ENCODE measurements around the gene GVQW3. TPM values are rescaled to one million over a fixed set of nuclear protein-coding genes. Genes with fewer than 3 reads are reported as not detected.

The GVQW3 gene
- total and polyA plus RNA-seq, 2 of the 13 experiments (the other 11 are each of a cell fraction or from before 2014, with no cell fraction given), result 5.0 to 5.6 TPM

GRCh38 chr11:76406359-76406758 lies 25.2 kb downstream of the GVQW3 start:
- Histone ChIP-seq H3K27ac (ENCODE audit: extremely low read length, insufficient read depth, low read length) (no peak overlapping the region), H3K9ac (ENCODE audit: insufficient read depth, low read depth, low read length) (no peak overlapping the region), H3K27me3 (ENCODE audit: control insufficient read depth in 1 of 2, insufficient read depth in 2 of 2, low read length in 2 of 2) (no peaks in the 10 kb centered on the region), H4K20me1 (ENCODE audit: insufficient read depth, low read length) (no peaks in the 10 kb centered on the region), H3K4me1 (ENCODE audit: insufficient read depth, low read length) (no peaks in the 10 kb centered on the region), H3K79me2 (ENCODE audit: insufficient read depth, low read length) (no peaks in the 10 kb centered on the region), H2AFZ (ENCODE audit: low read length) (no peak overlapping the region), H3K9me3 (ENCODE audit: low read length) (no peaks in the 10 kb centered on the region), H3K4me2 (ENCODE audit: low read depth, low read length) (no peak overlapping the region), H3K4me3 (replicated peaks in 1 of 3; ENCODE audit: insufficient read depth in 1 of 3, low read depth in 2 of 3, low read length in 3 of 3) (no peak overlapping the region), H3K36me3 (replicated peaks in 1 of 2; ENCODE audit: control insufficient read depth in 1 of 2, insufficient read depth in 2 of 2, low read length in 2 of 2) (no peaks in the 10 kb centered on the region)
- no peak for TF ChIP-seq MAFK (conservative IDR thresholded peaks at IDR 0.05 in 1 of 2, IDR thresholded peaks at IDR 0.05 in 1 of 2; ENCODE audit: low read length in 2 of 2)
- no peak for TF ChIP-seq NCOA1 (CRISPR knock-in tag; IDR thresholded peaks at IDR 0.05)
- 81% methylated on average over 4 of the region's 4 CpGs for WGBS (ENCODE audit: low lambda C conversion rate)
- POLR2A ChIA-PET, result no interaction called here
- FAIRE-seq, result no peak
- in situ Hi-C loops (cut with HindIII; ENCODE audit: extremely low pct_ligation_motif_present, low pct_unique_long_range_greater_than_20kb) (no loop called here), intact Hi-C loops (cut with micrococcal nuclease; ENCODE audit: unreplicated experiment) (no loop called here)
- no peak for ATAC-seq
- no peak for DNase-seq (ENCODE audit: low spot score)
- CTCF ChIA-PET (ENCODE audit: low intra/inter-chr PET ratio, low total read pairs), result no interaction called here
- no TSS peak for BruUV-seq (replicated peaks)

DNA sequence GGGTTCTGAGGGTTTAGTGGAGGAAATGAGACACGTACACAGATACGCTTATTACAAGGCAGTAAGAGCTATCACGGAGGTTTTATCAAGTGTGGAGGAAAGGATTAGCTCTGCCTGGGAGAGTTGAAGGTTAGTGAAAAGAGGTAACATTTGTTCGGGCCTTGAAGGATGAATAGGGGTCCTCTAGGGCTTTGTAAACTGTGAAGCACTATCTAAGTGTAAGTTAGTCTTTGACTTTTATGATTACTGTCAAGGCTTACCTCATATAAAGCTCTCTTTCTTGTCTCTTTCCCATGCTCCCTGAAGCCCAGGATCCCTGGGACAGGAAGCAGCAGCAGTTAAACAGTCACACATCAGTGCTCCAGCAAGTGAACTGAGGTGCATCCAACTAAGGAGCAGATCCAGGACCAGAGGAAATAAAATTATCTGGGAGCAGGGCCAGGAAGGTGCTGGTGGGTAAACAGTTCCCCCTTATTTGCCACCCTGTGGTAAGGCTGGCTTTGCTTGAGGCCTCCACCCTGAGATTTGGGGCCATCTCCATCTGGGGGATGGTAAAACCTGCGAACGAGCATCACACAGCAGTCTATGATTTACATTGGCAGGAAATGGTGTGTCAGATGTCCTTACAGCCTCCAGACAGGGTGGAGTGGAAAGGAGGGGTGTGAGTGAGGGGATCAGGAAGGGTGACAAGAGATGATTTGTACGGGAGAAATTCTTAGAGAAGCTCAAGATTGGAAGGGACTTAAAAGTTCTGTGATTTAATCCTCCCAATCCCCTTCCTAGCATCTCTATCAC lies 27.2 kb downstream of the GVQW3 start:
- Histone ChIP-seq H3K9me3 (ENCODE audit: low read length) (no peaks in the 10 kb centered on the region), H3K4me3 (replicated peaks in 1 of 3; ENCODE audit: insufficient read depth in 1 of 3, low read depth in 2 of 3, low read length in 3 of 3) (no peak overlapping the region), H3K4me2 (ENCODE audit: low read depth, low read length) (no peak overlapping the region), H3K79me2 (ENCODE audit: insufficient read depth, low read length) (no peaks in the 10 kb centered on the region), H4K20me1 (ENCODE audit: insufficient read depth, low read length) (no peaks in the 10 kb centered on the region), H3K9ac (ENCODE audit: insufficient read depth, low read depth, low read length) (no peak overlapping the region), H3K27ac (ENCODE audit: extremely low read length, insufficient read depth, low read length) (no peak overlapping the region), H3K27me3 (ENCODE audit: control insufficient read depth in 1 of 2, insufficient read depth in 2 of 2, low read length in 2 of 2) (no peaks in the 10 kb centered on the region; a peak in 1 of 5 replicates), H3K4me1 (ENCODE audit: insufficient read depth, low read length) (no peaks in the 10 kb centered on the region), H2AFZ (ENCODE audit: low read length) (no peak overlapping the region), H3K36me3 (replicated peaks in 1 of 2; ENCODE audit: control insufficient read depth in 1 of 2, insufficient read depth in 2 of 2, low read length in 2 of 2) (no peaks in the 10 kb centered on the region)
- WGBS (ENCODE audit: low lambda C conversion rate), result 43% methylated on average over 7 of the region's 7 CpGs
- POLR2A ChIA-PET, result no interaction called here
- DNase-seq (ENCODE audit: low spot score), result no peak
- no TSS peak for BruUV-seq (replicated peaks)
- in situ Hi-C loops (cut with HindIII; ENCODE audit: extremely low pct_ligation_motif_present, low pct_unique_long_range_greater_than_20kb), result no loop called here
- intact Hi-C loops (cut with micrococcal nuclease; ENCODE audit: unreplicated experiment), result no loop called here
- CTCF ChIA-PET (ENCODE audit: low intra/inter-chr PET ratio, low total read pairs), result no interaction called here
- ATAC-seq, result no peak
- FAIRE-seq, result no peak
- TF ChIP-seq ZIK1 (CRISPR knock-in tag; IDR thresholded peaks at IDR 0.05; ENCODE audit: borderline replicate concordance, low read depth), result no peak
- TF ChIP-seq NFE2L2 (IDR thresholded peaks at IDR 0.05; ENCODE audit: low read length), result no peak
- TF ChIP-seq DMTF1 (CRISPR knock-in tag; IDR thresholded peaks at IDR 0.05), result no peak
- no peak for TF ChIP-seq NR2C2 (CRISPR knock-in tag; IDR thresholded peaks at IDR 0.05; ENCODE audit: borderline replicate concordance)
- TF ChIP-seq ATM (IDR thresholded peaks at IDR 0.05; ENCODE audit: borderline replicate concordance), result no peak
- TF ChIP-seq, protein P1, sequence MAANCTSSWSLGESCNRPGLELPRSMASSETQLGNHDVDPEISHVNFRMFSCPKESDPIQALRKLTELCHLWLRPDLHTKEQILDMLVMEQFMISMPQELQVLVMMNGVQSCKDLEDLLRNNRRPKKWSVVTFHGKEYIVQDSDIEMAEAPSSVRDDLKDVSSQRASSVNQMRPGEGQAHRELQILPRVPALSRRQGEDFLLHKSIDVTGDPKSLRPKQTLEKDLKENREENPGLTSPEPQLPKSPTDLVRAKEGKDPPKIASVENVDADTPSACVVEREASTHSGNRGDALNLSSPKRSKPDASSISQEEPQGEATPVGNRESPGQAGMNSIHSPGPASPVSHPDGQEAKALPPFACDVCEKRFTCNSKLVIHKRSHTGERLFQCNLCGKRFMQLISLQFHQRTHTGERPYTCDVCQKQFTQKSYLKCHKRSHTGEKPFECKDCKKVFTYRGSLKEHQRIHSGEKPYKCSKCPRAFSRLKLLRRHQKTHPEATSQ (CRISPR knock-in tag; IDR thresholded peaks at IDR 0.05; ENCODE audit: borderline replicate concordance), result no peak
- no peak for TF ChIP-seq ARID2 (CRISPR knock-in tag; IDR thresholded peaks at IDR 0.05; ENCODE audit: borderline replicate concordance)
- no peak for TF ChIP-seq MBD4 (IDR thresholded peaks at IDR 0.05; ENCODE audit: borderline replicate concordance, low read length)
- TF ChIP-seq, protein P2, sequence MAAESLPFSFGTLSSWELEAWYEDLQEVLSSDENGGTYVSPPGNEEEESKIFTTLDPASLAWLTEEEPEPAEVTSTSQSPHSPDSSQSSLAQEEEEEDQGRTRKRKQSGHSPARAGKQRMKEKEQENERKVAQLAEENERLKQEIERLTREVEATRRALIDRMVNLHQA (CRISPR knock-in tag; IDR thresholded peaks at IDR 0.05), result no peak
- TF ChIP-seq ZNF367 (CRISPR knock-in tag; IDR thresholded peaks at IDR 0.05; ENCODE audit: borderline replicate concordance), result no peak
- no peak for TF ChIP-seq PRMT3 (CRISPR knock-in tag; IDR thresholded peaks at IDR 0.05; ENCODE audit: borderline replicate concordance, low read depth)
- no peak for TF ChIP-seq ZNF33A (CRISPR knock-in tag; IDR thresholded peaks at IDR 0.05; ENCODE audit: borderline replicate concordance)
